CD4-positive, alpha-beta T cell (primary cell): Measurements from ENCODE around the gene CLEC2D. TPM values are rescaled to one million over a fixed set of nuclear protein-coding genes. Genes with fewer than 3 reads are reported as not detected.
A peak's percentile ranks its signal among the peaks of the same experiment; 100 is the strongest.
"Not testable (repeated sequence)": the region's sequence is repeated elsewhere in the genome, so short reads cannot be mapped to it uniquely, and the experiment has no call there.

Experiments
- ATAC-seq: fragments of 200-7000 bp; cut with Tn5 transposase; one replicate; pipeline ENCODE4 v1.10.0; 2022; ENCODE audit warnings: mild to moderate bottlenecking; ENCODE audit not compliant: poor library complexity
- CTCF ChIA-PET: fragments of 350-600 bp; sonication (Branson Sonifier 250); formaldehyde crosslinking; loops from one replicate; lab custom pipeline; 2021; ENCODE audit warnings: antibody characterized with exemption, inconsistent platforms; lab: Charles Lee
- POLR2A ChIA-PET: fragments of 350-600 bp; sonication (Branson Sonifier 250); formaldehyde crosslinking; loops from one replicate; lab custom pipeline; 2021; ENCODE audit warnings: antibody characterized with exemption, inconsistent platforms; lab: Charles Lee
- DNase-seq, 14 experiments: peaks; one replicate each; pipeline ENCODE4 v3.0.0-alpha.2; 2013 to 2020; ENCODE audit warnings: mixed read lengths in 2 of 14
- H3K27ac ChIP-seq, 2 donors: one replicate each; pipeline versions ENCODE4 v1.5.1 to v1.7.0; 2013; ENCODE audit warnings: low read length in 2 of 2, low read depth in 1 of 2, mild to moderate bottlenecking in 1 of 2
- H3K27me3 ChIP-seq, 2 experiments: 1 replicate in 1 of 2; 2 replicates in 1 of 2; pipeline versions ENCODE4 v1.6.1 to v1.7.0; 2013; ENCODE audit warnings: low read length in 2 of 2, control low read depth in 1 of 2, mild to moderate bottlenecking in 1 of 2, moderate library complexity in 1 of 2; ENCODE audit not compliant: insufficient read depth in 2 of 2, control insufficient read depth in 1 of 2
- H3K36me3 ChIP-seq: one replicate; pipeline ENCODE4 v1.6.1; 2013; ENCODE audit warnings: low read length, control low read depth; ENCODE audit not compliant: insufficient read depth
- H3K4me1 ChIP-seq: one replicate; pipeline ENCODE4 v1.6.1; 2013; ENCODE audit warnings: low read length, control low read depth; ENCODE audit not compliant: insufficient read depth
- H3K4me3 ChIP-seq: one replicate; pipeline ENCODE4 v1.5.1; 2013; ENCODE audit warnings: mild to moderate bottlenecking, low read length, moderate library complexity
- H3K9me3 ChIP-seq, 2 experiments: 1 replicate in 1 of 2; 2 replicates in 1 of 2; pipeline versions ENCODE4 v1.6.1 to v1.7.0; 2013; ENCODE audit warnings: low read length in 2 of 2, mild to moderate bottlenecking in 2 of 2, control low read depth in 1 of 2, moderate library complexity in 1 of 2; ENCODE audit not compliant: control insufficient read depth in 1 of 2, insufficient read depth in 1 of 2
- H3K27ac Mint-ChIP-seq: one replicate; pipeline ENCODE4 v1.8.0; 2020; ENCODE audit warnings: mixed read lengths
- H3K27me3 Mint-ChIP-seq: one replicate; pipeline ENCODE4 v1.8.0; 2021; ENCODE audit warnings: mixed read lengths
- H3K36me3 Mint-ChIP-seq: one replicate; pipeline ENCODE4 v1.8.0; 2021; ENCODE audit warnings: low read depth, mixed read lengths
- H3K4me1 Mint-ChIP-seq: one replicate; pipeline ENCODE4 v1.8.0; 2021; ENCODE audit warnings: low read depth, mixed read lengths
- H3K4me3 Mint-ChIP-seq: one replicate; pipeline ENCODE4 v1.8.0; 2020; ENCODE audit warnings: mild to moderate bottlenecking, mixed read lengths
- H3K9me3 Mint-ChIP-seq: one replicate; pipeline ENCODE4 v1.8.0; 2020; ENCODE audit warnings: mixed read lengths
- CTCF ChIP-seq: fragments of 200-600 bp; IDR thresholded peaks from one replicate; pipeline ENCODE4 v1.8.0; 2022; ENCODE audit warnings: antibody characterized with exemption, mild to moderate bottlenecking
- intact Hi-C, 2 experiments: fragments of 100-400 bp; cut with DNase I in 1 of 2; cut with micrococcal nuclease in 1 of 2; formaldehyde crosslinking; loops; one replicate each; pipeline versions ENCODE4 v1.15.1 to v1.9.0; 2023 to 2025; cut with DNase I, micrococcal nuclease
- total RNA-seq, 174 experiments: library from RNA in 2 of 174; stranded (reverse) in 2 of 174; gene quantifications; one replicate each; pipeline ENCODE4 v1.2.3 and lab custom pipeline; 2021 to 2026

CLEC2D gene
- total RNA-seq, 2 experiments from 2014 or later, result 121 to 122 TPM

GRCh38 chr12:9732921-9733461 is 63.5 kb downstream of the CLEC2D start, which contains the start of gene CLECL1:
Gene CLECL1, minus strand, starts transcription at chr12:9733097.
- Mint-ChIP-seq H3K27me3 (no peaks in the 10 kb centered on the region), H3K36me3 (no peaks in the 10 kb centered on the region), H3K9me3 (no peaks in the 10 kb centered on the region), H3K27ac (peak within 1 kb of the TSS; percentile 35), H3K4me1 (peaks cover 38% of the 10 kb centered on the region), H3K4me3 (peak within 1 kb of the TSS; percentile 57)
- POLR2A ChIA-PET, result no interaction called here
- H3K4me3 ChIP-seq, result peak within 1 kb of the TSS; percentile 31
- no peak within 1 kb of the TSS for H3K27ac ChIP-seq
- TF ChIP-seq CTCF, result no peak
- H3K36me3 ChIP-seq, result no peaks in the 10 kb centered on the region
- intact Hi-C loops, result no loop called here
- CTCF ChIA-PET, result no interaction called here
- ATAC-seq (no peak), DNase-seq (peak in 1 of 14 experiments; percentile 46)
- no peaks in the 10 kb centered on the region for H3K27me3 ChIP-seq
- H3K4me1 ChIP-seq, result peaks cover 1% of the 10 kb centered on the region
- H3K9me3 ChIP-seq, result peaks cover 0 to 3% of the 10 kb centered on the region in 2 experiments

- Histone ChIP-seq H3K4me1 (peaks cover 21% of the 10 kb centered on the region), H3K27ac (no peak overlapping the region), H3K4me3 (no peak overlapping the region), H3K36me3 (no peaks in the 10 kb centered on the region), H3K9me3 (peaks cover 0 to 6% of the 10 kb centered on the region in 2 experiments), H3K27me3 (no peaks in the 10 kb centered on the region)
- no peak for DNase-seq
- no peak for ATAC-seq
- Mint-ChIP-seq H3K36me3 (no peaks in the 10 kb centered on the region), H3K9me3 (no peaks in the 10 kb centered on the region), H3K27me3 (no peaks in the 10 kb centered on the region), H3K4me3 (no peak overlapping the region), H3K27ac (no peak overlapping the region), H3K4me1 (peaks cover 57% of the 10 kb centered on the region)
- intact Hi-C loops, result no loop called here
- no peak for TF ChIP-seq CTCF
- ChIA-PET CTCF (interaction anchor here (0.7 kb wide), 1 partner anchor 404 kb away, joined by 3 read pairs; no protein-coding TSS in a partner anchor), POLR2A (no interaction called here)
Observed at GRCh38 chr12:9735601-9736000, 66.1 kb downstream of the CLEC2D start.

- Mint-ChIP-seq H3K4me3 (peak overlapping the region; percentile 26), H3K36me3 (no peaks in the 10 kb centered on the region), H3K9me3 (no peaks in the 10 kb centered on the region), H3K27ac (peak overlapping the region; percentile 84), H3K27me3 (no peaks in the 10 kb centered on the region), H3K4me1 (peaks cover 57% of the 10 kb centered on the region)
- Histone ChIP-seq H3K27me3 (no peaks in the 10 kb centered on the region), H3K4me3 (no peak overlapping the region), H3K9me3 (peaks cover 0 to 6% of the 10 kb centered on the region in 2 experiments), H3K4me1 (peaks cover 24% of the 10 kb centered on the region), H3K36me3 (no peaks in the 10 kb centered on the region), H3K27ac (peak overlapping the region; percentile 32 to 46)
- POLR2A ChIA-PET, result interaction anchor here (0.7 to 2.8 kb wide), 9 partner anchors 13 to 404 kb away, joined by 3 to 18 read pairs (median 5); partner anchors contain the start of gene CD69
- no peak for TF ChIP-seq CTCF
- DNase-seq, result peak in 2 of 14 experiments; percentile 42 to 73
- intact Hi-C loops, result no loop called here
- peak; percentile 4 for ATAC-seq
- CTCF ChIA-PET, result interaction anchor here (1.6 to 2.0 kb wide), 2 partner anchors 11 to 29 kb away, joined by 7 to 9 read pairs; no protein-coding TSS in a partner anchor
Observed at GRCh38 chr12:9736936-9737705, 67.6 kb downstream of the CLEC2D start.

GRCh38 chr12:9738905-9739304 is 69.4 kb downstream of the CLEC2D start:
- ChIA-PET CTCF (interaction anchor here (0.8 kb wide), 1 partner anchor 31 kb away, joined by 3 read pairs; no protein-coding TSS in a partner anchor), POLR2A (interaction anchor here (0.6 to 2.8 kb wide), 7 partner anchors 17 to 186 kb away, joined by 3 to 18 read pairs (median 3); partner anchors contain the start of gene CD69)
- Mint-ChIP-seq H3K4me1 (peaks cover 66% of the 10 kb centered on the region), H3K4me3 (peak overlapping the region; percentile 8), H3K27ac (peak overlapping the region; percentile 84)
- H3K4me3 ChIP-seq, H3K9me3 ChIP-seq, H3K27me3 ChIP-seq, H3K9me3 Mint-ChIP-seq, DNase-seq, H3K27ac ChIP-seq, intact Hi-C loops, H3K36me3 Mint-ChIP-seq, ATAC-seq, H3K27me3 Mint-ChIP-seq, H3K36me3 ChIP-seq: not testable (repeated sequence)
- H3K4me1 ChIP-seq, result peaks cover 37% of the 10 kb centered on the region
